ENCODE measurements around the gene IGLL5.

The IGLL5 gene

DNA sequence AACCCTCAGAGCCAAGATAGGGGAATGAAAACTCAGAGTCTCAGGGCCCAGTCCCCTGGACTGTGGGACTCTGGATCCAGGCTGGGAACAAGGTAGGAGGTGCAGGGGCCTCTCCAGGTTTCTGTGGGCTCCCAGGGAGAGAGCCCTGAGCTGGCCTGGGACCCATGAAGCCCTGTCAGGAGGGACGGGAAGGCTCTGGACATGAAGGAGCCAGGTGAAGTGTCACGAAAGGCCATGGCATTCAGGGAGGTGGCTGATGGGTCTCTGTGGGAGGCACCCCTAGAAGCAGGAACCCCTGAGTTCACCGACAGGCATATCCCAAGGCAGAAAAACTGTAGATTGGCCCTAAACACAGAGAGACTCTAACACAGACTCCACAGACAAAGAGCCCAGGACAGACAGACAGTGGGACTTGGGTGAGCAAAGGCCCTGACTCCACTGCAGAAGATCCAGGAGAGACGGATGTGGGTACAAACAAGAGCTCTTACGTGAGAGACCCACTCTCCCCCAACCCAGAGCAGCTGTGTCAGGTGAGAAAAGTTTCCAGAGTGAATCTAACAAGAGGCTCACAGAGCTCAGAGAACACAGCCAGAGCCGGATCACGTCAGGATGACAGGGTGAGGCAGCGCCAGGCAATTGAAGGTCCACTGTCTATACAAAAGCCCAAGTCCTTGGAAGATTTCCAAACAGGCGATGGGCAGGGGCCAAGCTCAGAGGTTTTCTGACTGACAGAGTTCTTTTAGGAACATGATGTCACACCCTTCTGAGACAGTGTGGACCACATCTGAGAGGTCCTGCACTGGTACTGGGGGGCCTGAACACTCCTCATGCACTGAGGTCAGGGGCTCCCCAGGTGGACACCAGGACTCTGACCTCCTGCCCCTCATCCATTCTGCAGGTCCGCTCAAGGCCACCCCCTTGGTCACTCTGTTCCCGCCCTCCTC lies 27.4 kb downstream of the IGLL5 start:
- Histone ChIP-seq H3K36me3 (ENCODE audit: control insufficient read depth in 1 of 2, insufficient read depth in 2 of 2, low read length in 2 of 2) (no peaks in the 10 kb centered on the region), H3K9me3 (ENCODE audit: control insufficient read depth in 1 of 2, low read length in 2 of 2) (no peaks in the 10 kb centered on the region), H3K27ac (ENCODE audit: low read length) (no peak overlapping the region), H3K4me3 (ENCODE audit: low read depth in 1 of 2, low read length in 2 of 2) (no peak overlapping the region), H3K4me1 (ENCODE audit: control insufficient read depth in 1 of 2, insufficient read depth in 2 of 2, low read length in 2 of 2) (no peaks in the 10 kb centered on the region), H3K27me3 (ENCODE audit: low read depth, low read length) (no peaks in the 10 kb centered on the region)

DNA sequence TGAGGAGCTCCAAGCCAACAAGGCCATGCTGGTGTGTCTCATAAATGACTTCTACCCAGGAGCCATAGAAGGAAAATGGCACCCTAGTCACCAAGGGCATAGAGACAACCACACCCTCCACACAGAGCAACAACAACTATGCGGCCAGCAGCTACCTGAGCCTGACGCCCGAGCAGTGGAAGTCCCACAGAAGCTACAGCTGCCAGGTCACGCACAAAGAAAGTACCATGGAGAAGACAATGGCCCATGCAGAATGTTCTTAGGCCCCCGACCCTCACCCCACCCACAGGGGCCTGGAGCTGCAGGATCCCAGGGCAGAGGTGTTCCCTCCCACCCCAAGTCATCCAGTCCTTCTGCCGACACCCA lies 28.0 kb downstream of the IGLL5 start:
- H3K4me1 ChIP-seq (ENCODE audit: control insufficient read depth in 1 of 2, insufficient read depth in 2 of 2, low read length in 2 of 2) = no peaks in the 10 kb centered on the region
- H3K27ac ChIP-seq (ENCODE audit: low read length) = no peak overlapping the region
- H3K9me3 ChIP-seq (ENCODE audit: control insufficient read depth in 1 of 2, low read length in 2 of 2) = no peaks in the 10 kb centered on the region
- H3K4me3 ChIP-seq (ENCODE audit: low read depth in 1 of 2, low read length in 2 of 2) = no peak overlapping the region
- no peaks in the 10 kb centered on the region for H3K27me3 ChIP-seq (ENCODE audit: low read depth, low read length)
- no peaks in the 10 kb centered on the region for H3K36me3 ChIP-seq (ENCODE audit: control insufficient read depth in 1 of 2, insufficient read depth in 2 of 2, low read length in 2 of 2)

DNA sequence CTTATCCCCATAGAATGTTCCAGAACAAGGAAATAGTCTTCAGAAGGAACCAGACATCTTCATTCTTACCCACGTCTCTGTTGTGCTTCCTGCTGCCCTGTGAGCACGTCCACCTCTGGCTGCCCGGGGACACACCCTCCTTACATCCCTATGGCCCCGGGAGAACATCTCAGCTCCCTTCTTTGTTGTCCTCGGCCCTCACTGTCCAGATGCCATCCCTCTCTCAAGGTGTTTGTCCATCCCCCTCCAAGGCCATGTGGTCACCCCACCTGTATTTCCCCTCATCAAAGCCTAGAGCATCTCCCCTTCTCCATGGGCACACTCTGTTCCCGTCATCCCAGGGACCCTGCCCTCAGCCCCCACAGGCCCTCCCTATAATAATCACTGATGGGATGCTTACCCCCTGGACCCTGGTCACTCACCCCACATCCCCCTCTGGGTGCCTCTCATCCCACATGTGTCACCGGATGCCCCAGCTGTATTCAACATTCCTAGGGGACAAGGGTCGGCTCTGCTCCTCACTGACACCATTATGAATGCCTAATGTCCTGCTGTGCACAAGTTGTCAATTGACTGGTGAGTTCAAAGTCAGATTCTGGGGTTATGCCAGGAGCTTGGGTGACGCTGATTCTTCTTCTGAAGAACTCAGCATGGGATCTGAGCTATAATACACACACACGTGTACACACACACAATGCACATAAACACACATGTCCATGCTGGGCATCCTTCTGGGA lies 28.8 kb downstream of the IGLL5 start:
- Histone ChIP-seq H3K27ac (ENCODE audit: low read length) (no peak overlapping the region), H3K27me3 (ENCODE audit: low read depth, low read length) (no peaks in the 10 kb centered on the region), H3K4me1 (ENCODE audit: control insufficient read depth in 1 of 2, insufficient read depth in 2 of 2, low read length in 2 of 2) (no peaks in the 10 kb centered on the region), H3K9me3 (ENCODE audit: control insufficient read depth in 1 of 2, low read length in 2 of 2) (no peaks in the 10 kb centered on the region), H3K4me3 (ENCODE audit: low read depth in 1 of 2, low read length in 2 of 2) (no peak overlapping the region), H3K36me3 (ENCODE audit: control insufficient read depth in 1 of 2, insufficient read depth in 2 of 2, low read length in 2 of 2) (no peaks in the 10 kb centered on the region)

GRCh38 chr22:22916952-22917290 lies 29.3 kb downstream of the IGLL5 start:
- Histone ChIP-seq H3K27me3 (ENCODE audit: low read depth, low read length) (no peaks in the 10 kb centered on the region), H3K9me3 (ENCODE audit: control insufficient read depth in 1 of 2, low read length in 2 of 2) (no peaks in the 10 kb centered on the region), H3K36me3 (ENCODE audit: control insufficient read depth in 1 of 2, insufficient read depth in 2 of 2, low read length in 2 of 2) (no peaks in the 10 kb centered on the region), H3K27ac (ENCODE audit: low read length) (no peak overlapping the region), H3K4me3 (ENCODE audit: low read depth in 1 of 2, low read length in 2 of 2) (no peak overlapping the region), H3K4me1 (ENCODE audit: control insufficient read depth in 1 of 2, insufficient read depth in 2 of 2, low read length in 2 of 2) (no peaks in the 10 kb centered on the region)

- Histone ChIP-seq H3K9me3 (ENCODE audit: control insufficient read depth in 1 of 2, low read length in 2 of 2) (no peaks in the 10 kb centered on the region), H3K27ac (ENCODE audit: low read length) (no peak overlapping the region), H3K4me3 (ENCODE audit: low read depth in 1 of 2, low read length in 2 of 2) (no peak overlapping the region), H3K4me1 (ENCODE audit: control insufficient read depth in 1 of 2, insufficient read depth in 2 of 2, low read length in 2 of 2) (no peaks in the 10 kb centered on the region), H3K36me3 (ENCODE audit: control insufficient read depth in 1 of 2, insufficient read depth in 2 of 2, low read length in 2 of 2) (no peaks in the 10 kb centered on the region), H3K27me3 (ENCODE audit: low read depth, low read length) (no peaks in the 10 kb centered on the region)
Observed at GRCh38 chr22:22917377-22917776, 29.8 kb downstream of the IGLL5 start.

- no peak overlapping the region for H3K4me3 ChIP-seq (ENCODE audit: low read depth in 1 of 2, low read length in 2 of 2)
- no peaks in the 10 kb centered on the region for H3K27me3 ChIP-seq (ENCODE audit: low read depth, low read length)
- no peaks in the 10 kb centered on the region for H3K9me3 ChIP-seq (ENCODE audit: control insufficient read depth in 1 of 2, low read length in 2 of 2)
- H3K4me1 ChIP-seq (ENCODE audit: control insufficient read depth in 1 of 2, insufficient read depth in 2 of 2, low read length in 2 of 2) = no peaks in the 10 kb centered on the region
- no peak overlapping the region for H3K27ac ChIP-seq (ENCODE audit: low read length)
- H3K36me3 ChIP-seq (ENCODE audit: control insufficient read depth in 1 of 2, insufficient read depth in 2 of 2, low read length in 2 of 2) = no peaks in the 10 kb centered on the region
Observed at GRCh38 chr22:22918297-22918965, 30.8 kb downstream of the IGLL5 start.

GRCh38 chr22:22919041-22919440 lies 31.4 kb downstream of the IGLL5 start:
- no peak overlapping the region for H3K4me3 ChIP-seq (ENCODE audit: low read depth in 1 of 2, low read length in 2 of 2)
- no peaks in the 10 kb centered on the region for H3K27me3 ChIP-seq (ENCODE audit: low read depth, low read length)
- no peaks in the 10 kb centered on the region for H3K36me3 ChIP-seq (ENCODE audit: control insufficient read depth in 1 of 2, insufficient read depth in 2 of 2, low read length in 2 of 2)
- H3K27ac ChIP-seq (ENCODE audit: low read length) = no peak overlapping the region
- no peaks in the 10 kb centered on the region for H3K4me1 ChIP-seq (ENCODE audit: control insufficient read depth in 1 of 2, insufficient read depth in 2 of 2, low read length in 2 of 2)
- H3K9me3 ChIP-seq (ENCODE audit: control insufficient read depth in 1 of 2, low read length in 2 of 2) = no peaks in the 10 kb centered on the region

DNA sequence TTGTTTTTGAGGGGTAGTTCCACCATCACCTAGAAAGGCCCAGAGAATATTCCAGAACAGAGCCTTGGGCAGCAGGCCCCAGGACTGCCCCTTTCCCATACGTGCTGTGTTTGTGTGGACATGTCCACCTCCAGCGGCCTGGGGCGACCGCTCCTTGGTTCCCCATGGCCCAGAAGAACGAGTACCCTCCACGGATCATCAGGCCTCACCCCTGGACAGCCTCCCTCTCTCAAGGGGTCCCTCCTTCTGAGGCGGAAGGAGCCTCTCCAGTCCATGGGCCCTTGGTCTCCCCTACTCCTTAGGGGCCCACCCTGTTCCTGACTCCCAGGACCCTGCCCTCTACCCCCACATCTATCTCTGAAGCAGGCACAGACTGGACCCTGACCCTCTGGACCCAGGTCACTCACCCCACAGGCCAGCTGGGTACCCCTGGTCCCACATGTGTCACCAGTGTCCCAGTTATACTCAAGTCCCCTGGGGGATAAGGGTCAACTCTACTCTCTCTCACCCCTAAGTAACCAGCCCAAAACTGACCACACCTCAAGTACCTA lies 32.6 kb downstream of the IGLL5 start:
- Histone ChIP-seq H3K27ac (ENCODE audit: low read length) (no peak overlapping the region), H3K4me1 (ENCODE audit: control insufficient read depth in 1 of 2, insufficient read depth in 2 of 2, low read length in 2 of 2) (no peaks in the 10 kb centered on the region), H3K9me3 (ENCODE audit: control insufficient read depth in 1 of 2, low read length in 2 of 2) (no peaks in the 10 kb centered on the region), H3K4me3 (ENCODE audit: low read depth in 1 of 2, low read length in 2 of 2) (no peak overlapping the region), H3K36me3 (ENCODE audit: control insufficient read depth in 1 of 2, insufficient read depth in 2 of 2, low read length in 2 of 2) (no peaks in the 10 kb centered on the region), H3K27me3 (ENCODE audit: low read depth, low read length) (no peaks in the 10 kb centered on the region)

- Histone ChIP-seq H3K4me3 (ENCODE audit: low read depth in 1 of 2, low read length in 2 of 2) (no peak overlapping the region), H3K9me3 (ENCODE audit: control insufficient read depth in 1 of 2, low read length in 2 of 2) (no peaks in the 10 kb centered on the region), H3K36me3 (ENCODE audit: control insufficient read depth in 1 of 2, insufficient read depth in 2 of 2, low read length in 2 of 2) (no peaks in the 10 kb centered on the region), H3K27ac (ENCODE audit: low read length) (no peak overlapping the region), H3K4me1 (ENCODE audit: control insufficient read depth in 1 of 2, insufficient read depth in 2 of 2, low read length in 2 of 2) (no peaks in the 10 kb centered on the region), H3K27me3 (ENCODE audit: low read depth, low read length) (no peaks in the 10 kb centered on the region)
Observed at GRCh38 chr22:22920910-22921550, 33.4 kb downstream of the IGLL5 start.

DNA sequence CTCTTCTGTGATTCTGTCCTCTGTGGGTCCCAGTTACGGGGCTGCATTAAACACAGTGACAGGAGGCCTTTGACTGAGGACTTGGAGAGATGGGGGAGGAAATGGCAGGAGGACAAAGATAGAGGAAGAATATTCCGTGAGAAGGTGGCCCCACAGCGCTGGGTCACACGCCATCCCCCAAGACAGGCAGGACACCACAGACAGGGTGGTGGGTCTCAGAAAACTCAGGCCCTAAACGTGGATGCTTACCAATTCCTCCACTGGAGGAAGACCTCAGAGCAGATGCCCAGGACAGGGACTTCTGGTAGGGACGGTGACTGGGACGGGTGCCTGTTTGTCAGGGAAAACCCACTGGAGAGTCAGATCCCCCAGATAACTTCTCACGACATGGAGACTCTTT lies 34.0 kb downstream of the IGLL5 start:
- Histone ChIP-seq H3K36me3 (ENCODE audit: control insufficient read depth in 1 of 2, insufficient read depth in 2 of 2, low read length in 2 of 2) (no peaks in the 10 kb centered on the region), H3K9me3 (ENCODE audit: control insufficient read depth in 1 of 2, low read length in 2 of 2) (no peaks in the 10 kb centered on the region), H3K4me1 (ENCODE audit: control insufficient read depth in 1 of 2, insufficient read depth in 2 of 2, low read length in 2 of 2) (no peaks in the 10 kb centered on the region), H3K27ac (ENCODE audit: low read length) (no peak overlapping the region), H3K4me3 (ENCODE audit: low read depth in 1 of 2, low read length in 2 of 2) (no peak overlapping the region), H3K27me3 (ENCODE audit: low read depth, low read length) (no peaks in the 10 kb centered on the region)
